Nephron progenitor cell (in vitro differentiated cells): ENCODE data around the gene CT45A7.
"Not testable (repeated sequence)": the region's sequence is repeated elsewhere in the genome, so short reads cannot be mapped to it uniquely, and the experiment has no call there.

Experiments
- DNase-seq: peaks from one replicate; pipeline ENCODE4 v3.0.0; 2021
- H3K27ac Mint-ChIP-seq: 2 replicates; pipeline ENCODE4 v1.8.0; 2021; ENCODE audit warnings: mild to moderate bottlenecking, moderate library complexity, mixed read lengths
- H3K27me3 Mint-ChIP-seq: 2 replicates; pipeline ENCODE4 v1.8.0; 2021; ENCODE audit warnings: mild to moderate bottlenecking, low read depth, mixed read lengths; ENCODE audit not compliant: poor library complexity
- H3K36me3 Mint-ChIP-seq: 2 replicates; pipeline ENCODE4 v1.8.0; 2021; ENCODE audit warnings: low read depth, mixed read lengths
- H3K4me1 Mint-ChIP-seq: 2 replicates; pipeline ENCODE4 v1.8.0; 2021; ENCODE audit warnings: mixed read lengths
- H3K4me3 Mint-ChIP-seq: 2 replicates; pipeline ENCODE4 v1.8.0; 2021; ENCODE audit warnings: mild to moderate bottlenecking, moderate library complexity, mixed read lengths
- H3K9me3 Mint-ChIP-seq: 2 replicates; pipeline ENCODE4 v1.8.0; 2021; ENCODE audit warnings: mild to moderate bottlenecking, moderate library complexity, mixed read lengths

CT45A7 gene, protein sequence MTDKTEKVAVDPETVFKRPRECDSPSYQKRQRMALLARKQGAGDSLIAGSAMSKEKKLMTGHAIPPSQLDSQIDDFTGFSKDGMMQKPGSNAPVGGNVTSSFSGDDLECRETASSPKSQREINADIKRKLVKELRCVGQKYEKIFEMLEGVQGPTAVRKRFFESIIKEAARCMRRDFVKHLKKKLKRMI

DNA sequence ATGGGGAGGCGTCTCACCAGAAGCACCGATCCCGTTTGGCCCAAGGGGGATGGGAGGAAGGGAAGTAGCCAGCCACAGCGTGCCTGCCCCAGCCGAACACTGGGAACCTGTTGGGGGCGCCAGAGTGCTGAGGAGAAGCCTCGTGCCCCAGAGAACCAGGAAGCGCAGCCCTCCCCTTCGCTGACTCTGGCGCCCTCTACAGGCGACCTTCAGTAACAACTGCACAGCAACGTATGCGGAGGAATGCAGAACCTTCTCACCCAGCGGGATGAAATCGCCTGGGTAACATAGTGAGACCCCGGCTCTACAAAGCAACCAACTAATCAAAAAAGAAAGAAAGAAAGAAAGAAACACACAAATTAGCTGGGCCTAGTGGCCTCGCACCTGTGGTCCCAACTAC lies at the start of gene CT45A7:
Gene CT45A7 (minus strand): TSS at position 101 of the 400 bp plus-strand sequence. CDS start 3,747 bp downstream, outside the sequence.
- not testable (repeated sequence) for H3K36me3 Mint-ChIP-seq, DNase-seq, H3K27me3 Mint-ChIP-seq, H3K9me3 Mint-ChIP-seq, H3K27ac Mint-ChIP-seq, H3K4me1 Mint-ChIP-seq, H3K4me3 Mint-ChIP-seq

DNA sequence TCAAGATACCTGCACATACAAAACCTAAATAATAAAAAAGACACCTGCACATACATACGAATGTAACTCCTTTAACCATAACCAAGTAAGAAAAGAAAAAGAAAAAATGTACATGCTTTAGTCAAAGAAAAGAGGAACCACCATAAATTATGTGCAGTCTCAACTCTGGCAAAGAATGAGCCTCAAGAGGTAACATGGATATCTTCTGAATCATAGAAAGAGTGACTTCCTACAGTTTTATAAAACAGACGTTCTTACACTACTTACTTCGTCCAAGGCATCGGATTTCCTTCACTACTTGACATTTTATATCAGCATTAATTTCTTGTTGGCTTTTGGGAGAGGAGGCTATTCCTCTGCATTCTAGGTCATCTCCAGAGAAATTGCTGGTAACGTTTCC lies 45.7 kb upstream of the CT45A7 start:
- H3K27ac Mint-ChIP-seq, DNase-seq, H3K4me1 Mint-ChIP-seq, H3K4me3 Mint-ChIP-seq, H3K27me3 Mint-ChIP-seq, H3K36me3 Mint-ChIP-seq: not testable (repeated sequence)
- H3K9me3 Mint-ChIP-seq, result peaks cover 11% of the 10 kb centered on the region

GRCh38 chrX:135871712-135872111 lies 34.6 kb upstream of the CT45A7 start, which contains the start of gene CT45A9:
Gene CT45A9 (minus strand): TSS chrX:135871812. CDS start chrX:135868061, 3,751 bp downstream.
- H3K9me3 Mint-ChIP-seq, H3K4me3 Mint-ChIP-seq, H3K36me3 Mint-ChIP-seq, DNase-seq, H3K27ac Mint-ChIP-seq, H3K27me3 Mint-ChIP-seq, H3K4me1 Mint-ChIP-seq: not testable (repeated sequence)

- not testable (repeated sequence) for DNase-seq, H3K27me3 Mint-ChIP-seq, H3K36me3 Mint-ChIP-seq, H3K4me3 Mint-ChIP-seq, H3K27ac Mint-ChIP-seq, H3K9me3 Mint-ChIP-seq, H3K4me1 Mint-ChIP-seq
Measured at GRCh38 chrX:135854438-135854837, 17.4 kb upstream of the CT45A7 start, which contains the start of gene CT45A8. Gene CT45A8 (minus strand): TSS chrX:135854538. CDS start chrX:135850783, 3,755 bp downstream.

GRCh38 chrX:135819912-135820311 lies 17.2 kb downstream of the CT45A7 start, which contains the start of gene CT45A2:
Gene CT45A2 (minus strand): TSS chrX:135820012. CDS start chrX:135816265, 3,747 bp downstream.
- H3K27ac Mint-ChIP-seq, H3K9me3 Mint-ChIP-seq, H3K4me3 Mint-ChIP-seq, H3K36me3 Mint-ChIP-seq, H3K27me3 Mint-ChIP-seq, H3K4me1 Mint-ChIP-seq, DNase-seq: not testable (repeated sequence)

DNA sequence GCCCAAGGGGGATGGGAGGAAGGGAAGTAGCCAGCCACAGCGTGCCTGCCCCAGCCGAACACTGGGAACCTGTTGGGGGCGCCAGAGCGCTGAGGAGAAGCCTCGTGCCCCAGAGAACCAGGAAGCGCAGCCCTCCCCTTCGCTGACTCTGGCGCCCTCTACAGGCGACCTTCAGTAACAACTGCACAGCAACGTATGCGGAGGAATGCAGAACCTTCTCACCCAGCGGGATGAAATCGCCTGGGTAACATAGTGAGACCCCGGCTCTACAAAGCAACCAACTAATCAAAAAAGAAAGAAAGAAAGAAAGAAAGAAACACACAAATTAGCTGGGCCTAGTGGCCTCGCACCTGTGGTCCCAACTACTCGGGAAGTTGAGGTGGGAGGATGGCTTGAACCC lies 34.4 kb downstream of the CT45A7 start, which contains the start of gene CT45A6:
Gene CT45A6 (minus strand): TSS at position 101 of the 400 bp plus-strand sequence. CDS start 3,794 bp downstream, outside the sequence.
- H3K4me1 Mint-ChIP-seq, H3K9me3 Mint-ChIP-seq, DNase-seq, H3K27me3 Mint-ChIP-seq, H3K36me3 Mint-ChIP-seq, H3K27ac Mint-ChIP-seq, H3K4me3 Mint-ChIP-seq: not testable (repeated sequence)

DNA sequence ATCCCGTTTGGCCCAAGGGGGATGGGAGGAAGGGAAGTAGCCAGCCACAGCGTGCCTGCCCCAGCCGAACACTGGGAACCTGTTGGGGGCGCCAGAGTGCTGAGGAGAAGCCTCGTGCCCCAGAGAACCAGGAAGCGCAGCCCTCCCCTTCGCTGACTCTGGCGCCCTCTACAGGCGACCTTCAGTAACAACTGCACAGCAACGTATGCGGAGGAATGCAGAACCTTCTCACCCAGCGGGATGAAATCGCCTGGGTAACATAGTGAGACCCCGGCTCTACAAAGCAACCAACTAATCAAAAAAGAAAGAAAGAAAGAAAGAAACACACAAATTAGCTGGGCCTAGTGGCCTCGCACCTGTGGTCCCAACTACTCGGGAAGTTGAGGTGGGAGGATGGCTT lies 51.7 kb downstream of the CT45A7 start, which contains the start of gene CT45A5:
Gene CT45A5 (minus strand): TSS at position 101 of the 400 bp plus-strand sequence. CDS start 3,774 bp downstream, outside the sequence.
- not testable (repeated sequence) for H3K4me3 Mint-ChIP-seq, H3K36me3 Mint-ChIP-seq, H3K4me1 Mint-ChIP-seq, DNase-seq, H3K27me3 Mint-ChIP-seq, H3K9me3 Mint-ChIP-seq, H3K27ac Mint-ChIP-seq
